Stomach (tissue), 4 donors: ENCODE measurements around the gene CBR3.

Experiments
- CTCF ChIP-seq, 7 experiments: fragments of 450-650 bp in 4 of 7; fragments of 200-600 bp in 3 of 7; sonication (generic) in 3 of 7; IDR thresholded peaks; one replicate each; pipeline ENCODE4 v1.5.1; 2016 to 2019; ENCODE audit warnings: antibody characterized with exemption in 7 of 7, control low read depth in 2 of 7, mild to moderate bottlenecking in 1 of 7
- EP300 ChIP-seq: sonication (generic); formaldehyde crosslinking; IDR thresholded peaks from one replicate; pipeline ENCODE4 v1.6.1; 2017; ENCODE audit warnings: antibody characterized with exemption

GRCh38 chr21:36105327-36105842, 29.5 kb upstream of the CBR3 start:
- TF ChIP-seq CTCF (IDR thresholded peaks at IDR 0.05) = no peak
- no peak for TF ChIP-seq EP300
